GM19023 (cell line): Measurements from ENCODE around the gene SERPINA4.
"Not testable (repeated sequence)": the region's sequence is repeated elsewhere in the genome, so short reads cannot be mapped to it uniquely, and the experiment has no call there.

Experiments used
- ATAC-seq: cut with Tn5 transposase; IDR thresholded peaks from one replicate; pipeline ENCODE4 v1.9.1; 2021; ENCODE audit warnings: mild to moderate bottlenecking, moderate library complexity; ENCODE audit not compliant: unreplicated experiment

The SERPINA4 gene

GRCh38 chr14:94564381-94564780 is 3.1 kb downstream of the SERPINA4 start:
- no peak for ATAC-seq

- no peak for ATAC-seq
These were observed 6.9 kb downstream of the SERPINA4 start for GRCh38 chr14:94568186-94568585.

GRCh38 chr14:94569381-94570001 is 8.2 kb downstream of the SERPINA4 start:
- no peak for ATAC-seq

GRCh38 chr14:94570002-94570400 is 8.8 kb downstream of the SERPINA4 start:
- no peak for ATAC-seq

GRCh38 chr14:94570440-94570839 is 9.2 kb downstream of the SERPINA4 start:
- ATAC-seq: no peak

GRCh38 chr14:94571395-94571794 is 10.2 kb downstream of the SERPINA4 start:
- no peak for ATAC-seq

- no peak for ATAC-seq
These were observed 10.7 kb downstream of the SERPINA4 start for GRCh38 chr14:94571950-94572349.

GRCh38 chr14:94572637-94573303 is 11.5 kb downstream of the SERPINA4 start:
- no peak for ATAC-seq

GRCh38 chr14:94573475-94574277 is 12.4 kb downstream of the SERPINA4 start:
- ATAC-seq: no peak

- no peak for ATAC-seq
These were observed 13.1 kb downstream of the SERPINA4 start for GRCh38 chr14:94574336-94574735.

- no peak for ATAC-seq
These were observed 14.7 kb downstream of the SERPINA4 start for GRCh38 chr14:94575730-94576585.

GRCh38 chr14:94577472-94577871 is 16.2 kb downstream of the SERPINA4 start:
- not testable (repeated sequence) for ATAC-seq

DNA sequence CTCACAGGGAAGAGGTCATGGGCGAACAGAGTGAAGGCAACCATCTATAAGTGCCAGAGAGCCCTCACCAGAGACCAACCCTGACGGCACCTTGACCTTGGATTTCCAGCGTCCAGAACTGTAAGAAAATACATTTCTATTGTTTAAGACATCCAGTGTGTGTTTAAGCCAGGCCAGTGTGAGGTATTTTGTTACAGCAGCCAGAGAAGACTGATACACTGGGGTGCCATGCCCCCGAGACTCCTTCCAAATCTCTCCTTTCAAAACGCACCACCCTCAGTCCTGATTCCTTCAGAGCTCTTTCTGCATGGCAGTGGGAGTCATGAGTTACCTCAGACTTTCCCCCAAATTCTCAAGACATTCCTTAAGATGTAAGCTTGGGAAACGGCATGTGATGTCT is 17.5 kb downstream of the SERPINA4 start:
- ATAC-seq: no peak

GRCh38 chr14:94581127-94581999 is 20.1 kb downstream of the SERPINA4 start, which contains the start of gene SERPINA5:
SERPINA5 (plus strand) TSS chr14:94581426; CDS start chr14:94587363, 5,937 bp downstream.
- no peak for ATAC-seq

- no peak for ATAC-seq
These were observed 21.0 kb downstream of the SERPINA4 start for GRCh38 chr14:94582199-94582750.

GRCh38 chr14:94582851-94583250 is 21.6 kb downstream of the SERPINA4 start:
- no peak for ATAC-seq

DNA sequence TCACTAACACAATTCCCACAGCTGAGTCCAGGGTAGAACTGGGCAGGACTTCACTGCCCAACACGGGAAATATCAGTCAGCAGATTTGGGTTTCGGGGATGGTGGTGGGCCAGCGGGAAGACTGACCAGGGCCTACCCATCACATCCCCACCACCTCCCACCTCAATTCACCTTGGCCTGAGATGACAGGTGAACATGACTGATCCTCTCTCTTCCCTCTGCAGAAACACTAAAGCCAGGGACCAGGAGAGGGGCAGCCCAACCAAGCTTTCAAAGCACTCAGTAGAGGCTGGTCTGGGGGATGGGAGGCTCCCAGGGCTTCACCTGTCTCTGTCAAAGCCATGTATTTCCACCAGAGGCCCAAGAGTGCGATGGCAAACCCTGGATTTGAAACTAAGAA is 22.3 kb downstream of the SERPINA4 start:
- no peak for ATAC-seq

DNA sequence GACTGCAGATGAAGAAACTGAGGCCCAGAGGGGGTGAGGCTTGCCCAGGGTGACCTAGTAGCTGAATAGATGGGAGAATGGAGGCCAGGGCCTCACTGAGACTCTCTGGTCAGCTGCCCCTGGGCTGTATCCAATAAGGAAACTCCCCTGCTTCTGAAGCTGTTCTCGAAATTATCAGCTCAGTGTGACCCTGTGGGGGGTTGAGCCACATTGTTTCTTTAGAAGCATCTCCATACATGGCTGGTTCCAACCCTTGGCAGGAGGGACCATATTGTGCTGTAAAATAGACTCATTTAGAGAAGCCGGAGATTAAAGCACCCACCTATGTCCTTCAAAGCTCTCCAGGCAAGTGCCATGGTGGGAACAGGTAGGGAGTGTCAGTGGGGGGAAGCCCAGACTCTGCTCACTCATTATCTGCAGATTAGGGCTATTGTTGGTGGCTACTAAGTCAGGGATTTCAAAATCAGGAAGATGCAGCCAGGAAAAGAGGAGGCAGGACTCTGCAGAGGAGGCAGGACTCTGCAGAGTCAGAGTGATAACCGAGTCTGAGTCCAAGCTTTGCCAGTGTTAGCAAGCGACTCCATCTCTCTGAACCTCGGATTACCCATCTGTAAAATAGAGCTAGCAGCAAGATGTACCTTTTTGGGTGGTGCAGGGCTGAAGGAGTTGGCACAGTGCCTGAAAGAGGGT is 23.5 kb downstream of the SERPINA4 start:
- no peak for ATAC-seq

DNA sequence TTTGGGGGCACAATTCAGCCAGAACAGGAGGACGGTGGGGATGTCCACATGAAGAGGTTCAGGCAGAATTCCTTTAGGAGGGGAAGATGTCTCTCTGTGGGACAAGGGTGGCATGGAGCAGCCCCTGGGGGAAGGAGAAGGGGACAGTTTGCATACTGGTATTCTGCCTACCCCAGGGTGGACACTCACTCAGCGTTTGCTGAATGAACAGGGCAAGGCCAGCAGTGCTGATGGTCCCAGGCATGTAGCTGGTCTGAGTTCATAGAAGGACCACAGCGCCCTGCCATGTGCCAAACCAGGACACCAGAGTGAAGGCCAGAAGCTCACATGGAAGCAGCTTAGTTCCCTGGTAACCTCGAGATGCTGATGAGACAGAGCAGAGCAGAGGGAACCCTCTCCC is 25.4 kb downstream of the SERPINA4 start:
- no peak for ATAC-seq
